ENCODE data around the gene ZSWIM1. TPM values are rescaled to one million over a fixed set of nuclear protein-coding genes. Genes with fewer than 3 reads are reported as not detected.

ZSWIM1 gene
- total and polyA plus RNA-seq, 2 of the 4 experiments (the other 2 are of a cell fraction): 4.2 to 10.0 TPM

- H3K36me3 ChIP-seq (ENCODE audit: control insufficient read depth, insufficient read depth, low read length): peaks cover 6% of the 10 kb centered on the region; the same call in 1 of the 2 replicates
- CTCF ChIA-PET: no interaction called here
- H2AFZ ChIP-seq (replicated peaks; ENCODE audit: low read length, poor library complexity): peak within 1 kb of the TSS; percentile 97
- no TSS peak for BruUV-seq (replicated peaks)
- ATAC-seq (ENCODE audit: low read depth): peak; percentile 99
- POLR2A ChIA-PET (ENCODE audit: unreplicated experiment): interaction anchor here (0.9 kb wide), 1 partner anchor 23 kb away, joined by 3 read pairs; no protein-coding TSS in a partner anchor
- no peaks in the 10 kb centered on the region for H3K27me3 ChIP-seq (ENCODE audit: control insufficient read depth, insufficient read depth, low read length)
- peak within 1 kb of the TSS; percentile 78 for H3K27ac ChIP-seq (ENCODE audit: insufficient read depth, low read length)
- H3K9me3 ChIP-seq (ENCODE audit: control insufficient read depth, insufficient read depth, low read length): no peaks in the 10 kb centered on the region
- peak within 1 kb of the TSS; percentile 90 for H3K14ac ChIP-seq (replicated peaks; ENCODE audit: low read depth, low read length)
- H4K91ac ChIP-seq (ENCODE audit: insufficient read depth, low read depth, low read length): peak within 1 kb of the TSS; percentile 78
- peak within 1 kb of the TSS; percentile 25; the same call in 1 of the 2 replicates for H3K56ac ChIP-seq (ENCODE audit: extremely low read depth, insufficient read depth, low read length)
- H3K4me2 ChIP-seq (ENCODE audit: low read depth, low read length): peak within 1 kb of the TSS; percentile 95
- peak; percentile 100 for DNase-seq
- dilution Hi-C loops (cut with HindIII; ENCODE audit: low sequenced_read_pairs, unreplicated experiment) (no loop called here), intact Hi-C loops (cut with micrococcal nuclease) (loop anchor here (2.0 kb wide), 1 partner anchor 78 kb away; the partner anchor contains the start of gene PCIF1), in situ Hi-C loops (cut with MboI; ENCODE audit: low sequenced_read_pairs) (no loop called here)
- peak within 1 kb of the TSS; percentile 91 for H4K5ac ChIP-seq (ENCODE audit: low read depth, low read length)
- peak within 1 kb of the TSS; percentile 30; the same call in 1 of the 2 replicates for H2BK120ac ChIP-seq (ENCODE audit: low read depth, low read length)
- 2% methylated on average over 16 of the region's 36 CpGs; no CpG with 5 or more reads in 1 of the 2 experiments for WGBS, 2 experiments (ENCODE audit: extremely low coverage in 2 of 2, insufficient read length in 1 of 2)
- H4K20me1 ChIP-seq (ENCODE audit: insufficient read depth, low read length): no peaks in the 10 kb centered on the region
- peak within 1 kb of the TSS; percentile 6; the same call in 1 of the 2 replicates for H3K18ac ChIP-seq (ENCODE audit: low read depth, low read length)
- peak within 1 kb of the TSS; percentile 81 for H3K23ac ChIP-seq (ENCODE audit: low read depth, low read length)
- H2AK9ac ChIP-seq (replicated peaks; ENCODE audit: low read depth, low read length, poor library complexity): peak within 1 kb of the TSS; percentile 92
- peak within 1 kb of the TSS; percentile 72 for H2BK5ac ChIP-seq (ENCODE audit: low read depth, low read length, poor library complexity, severe bottlenecking)
- peak within 1 kb of the TSS; percentile 94 for H3K4ac ChIP-seq (ENCODE audit: low read depth, low read length)
- peaks cover 8% of the 10 kb centered on the region for H3K9me1 ChIP-seq (ENCODE audit: insufficient read depth, low read length)
- no peak within 1 kb of the TSS for H2BK20ac ChIP-seq (ENCODE audit: low read depth, low read length)
- peak within 1 kb of the TSS; percentile 80 for H3K9ac ChIP-seq (ENCODE audit: low read depth, low read length)
- H3K79me1 ChIP-seq (ENCODE audit: low read depth in 1 of 2, low read length in 2 of 2): peaks cover 25 to 63% of the 10 kb centered on the region in 2 experiments
- peak within 1 kb of the TSS; percentile 82 to 95 for H4K8ac ChIP-seq (ENCODE audit: low read depth in 2 of 2, low read length in 2 of 2)
- H2AK5ac ChIP-seq (ENCODE audit: low read depth, low read length): peak within 1 kb of the TSS; percentile 74
- peaks cover 8% of the 10 kb centered on the region; the same call in 1 of the 2 replicates for H3K4me1 ChIP-seq (ENCODE audit: control insufficient read depth, insufficient read depth, low read length)
- peak within 1 kb of the TSS; percentile 77 for H3K4me3 ChIP-seq (ENCODE audit: insufficient read depth, low read depth, low read length)
- no peak within 1 kb of the TSS for H2BK15ac ChIP-seq (ENCODE audit: low read depth, low read length)
- TF ChIP-seq ELK1 (IDR thresholded peaks at IDR 0.05; ENCODE audit: borderline replicate concordance, low read depth, low read length) (no peak), POLR2A (IDR thresholded peaks at IDR 0.05; ENCODE audit: low read depth, low read length) (0 out of 2 replicates have a peak, but pooled peaks have one; percentile 18), BHLHE40 (IDR thresholded peaks at IDR 0.05; ENCODE audit: low read depth, low read length) (peak; percentile 46; the same call in 1 of the 2 replicates), MAFK (IDR thresholded peaks at IDR 0.05; ENCODE audit: low read depth, low read length) (peak; percentile 33; the same call in 1 of the 2 replicates), RAD21 (IDR thresholded peaks at IDR 0.05; ENCODE audit: low read length) (no peak), CTCF (conservative IDR thresholded peaks at IDR 0.05; ENCODE audit: low read depth, low read length) (no peak), USF2 (IDR thresholded peaks at IDR 0.05; ENCODE audit: low read depth, low read length) (no peak), MAZ (IDR thresholded peaks at IDR 0.05; ENCODE audit: borderline replicate concordance, low read depth, low read length) (no peak; the same call in 1 of the 2 replicates), RFX5 (IDR thresholded peaks at IDR 0.05; ENCODE audit: low read depth, low read length) (no peak), NFE2L2 (IDR thresholded peaks at IDR 0.05; ENCODE audit: low read depth, low read length) (no peak), CHD1 (IDR thresholded peaks at IDR 0.05; ENCODE audit: low read depth, low read length) (no peak), MXI1 (IDR thresholded peaks at IDR 0.05; ENCODE audit: borderline replicate concordance, low read depth, low read length) (0 out of 2 replicates have a peak, but pooled peaks have one; percentile 17), FOS (IDR thresholded peaks at IDR 0.05; ENCODE audit: low read depth, low read length) (peak; percentile 74; the same call in 1 of the 2 replicates)
Measured at GRCh38 chr20:45857114-45857881, 23.7 kb upstream of the ZSWIM1 start, which contains the start of the genes ACOT8 and ZSWIM3. ACOT8 (minus strand) TSS chr20:45857392; CDS start chr20:45857315, 77 bp downstream. ZSWIM3 (plus strand) TSS chr20:45857614; CDS start chr20:45857826, 212 bp downstream.
